Osteoblast (primary cell): ENCODE data around the gene PDZD7. TPM values are rescaled to one million over a fixed set of nuclear protein-coding genes. Genes with fewer than 3 reads are reported as not detected.

Experiments
- DNase-seq: peaks from one replicate; pipeline ENCODE4 v3.0.0; 2011; ENCODE audit warnings: low spot score, mixed read lengths; ENCODE audit not compliant: insufficient read length; ENCODE audit errors: missing footprints
- H2AFZ ChIP-seq: 2 replicates; pipeline ENCODE4 v1.6.0; 2011; ENCODE audit warnings: mild to moderate bottlenecking, low read length
- H3K27ac ChIP-seq: 2 replicates; pipeline ENCODE4 v1.5.1; 2011; ENCODE audit warnings: mild to moderate bottlenecking, low read depth, low read length, moderate library complexity
- H3K27me3 ChIP-seq: 2 replicates; pipeline ENCODE4 v1.6.0; 2012; ENCODE audit warnings: mild to moderate bottlenecking, control low read depth, inconsistent platforms, low read length, moderate library complexity; ENCODE audit not compliant: insufficient read depth
- H3K36me3 ChIP-seq: 2 replicates; pipeline ENCODE4 v1.5.1; 2011; ENCODE audit warnings: mild to moderate bottlenecking, low read length, control low read depth, moderate library complexity; ENCODE audit not compliant: insufficient read depth
- H3K4me1 ChIP-seq: 2 replicates; pipeline ENCODE4 v1.5.1; 2011; ENCODE audit warnings: mild to moderate bottlenecking, low read length, control low read depth, moderate library complexity; ENCODE audit not compliant: insufficient read depth
- H3K4me2 ChIP-seq: 2 replicates; pipeline ENCODE4 v1.6.0; 2011; ENCODE audit warnings: mild to moderate bottlenecking, low read length; ENCODE audit not compliant: insufficient read depth
- H3K4me3 ChIP-seq: fragments of 200-600 bp; sonication (generic); 3 replicates; pipeline ENCODE4 v1.5.1; 2012; ENCODE audit warnings: mild to moderate bottlenecking, low read length, inconsistent platforms; ENCODE audit not compliant: insufficient read depth
- H3K79me2 ChIP-seq: 2 replicates; pipeline ENCODE4 v1.6.0; 2012; ENCODE audit warnings: mild to moderate bottlenecking, low read length, control low read depth, inconsistent platforms; ENCODE audit not compliant: insufficient read depth
- H3K9me3 ChIP-seq: 2 replicates; pipeline ENCODE4 v1.5.1; 2011; ENCODE audit warnings: low read depth, low read length, control low read depth
- H4K20me1 ChIP-seq: 2 replicates; pipeline ENCODE4 v1.6.0; 2012; ENCODE audit warnings: mild to moderate bottlenecking, low read length, control low read depth; ENCODE audit not compliant: insufficient read depth
- total RNA-seq: library from RNA; depleted of rRNA; stranded (reverse); fragments of >200 nt; gene quantifications from 2 replicates; pipeline ENCODE4 v1.2.3, GENCODE V29; 2012
- TF ChIP-seq, protein P1 (sequence below): IDR thresholded peaks from 2 replicates; pipeline ENCODE4 v1.5.1; 2011; ENCODE audit warnings: mild to moderate bottlenecking, low read depth, low read length, moderate library complexity; ENCODE audit errors: extremely low read depth

Gene PDZD7
- total RNA-seq, 1 donor = 0.72 TPM

DNA sequence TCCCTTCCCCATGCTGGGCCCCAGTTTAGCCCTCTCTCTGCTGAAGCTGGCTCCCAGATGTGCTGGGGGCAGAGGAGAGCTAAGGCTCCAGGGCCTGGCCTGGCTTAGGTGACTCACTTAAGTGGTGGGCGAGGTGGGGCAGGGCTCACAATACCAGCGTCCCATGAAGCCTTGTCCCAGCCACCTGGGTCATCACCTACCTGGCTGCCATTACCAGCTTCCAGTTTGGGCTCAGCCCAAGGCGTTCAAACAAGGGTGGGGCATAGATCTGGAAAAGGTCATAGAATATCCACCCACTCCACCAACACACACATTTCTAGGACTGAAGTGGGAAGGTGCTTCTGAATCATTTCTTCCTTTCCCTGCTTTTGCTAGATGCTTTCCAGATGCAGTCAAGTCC lies 39.2 kb upstream of the PDZD7 start:
- Histone ChIP-seq H3K36me3 (no peaks in the 10 kb centered on the region), H2AFZ (no peak overlapping the region), H3K79me2 (no peaks in the 10 kb centered on the region), H3K4me3 (no peak overlapping the region), H3K9me3 (no peaks in the 10 kb centered on the region), H4K20me1 (no peaks in the 10 kb centered on the region), H3K27me3 (peaks cover 24% of the 10 kb centered on the region), H3K27ac (no peak overlapping the region), H3K4me2 (no peak overlapping the region), H3K4me1 (peaks cover 24% of the 10 kb centered on the region)
- DNase-seq = no peak
- TF ChIP-seq, protein P1, sequence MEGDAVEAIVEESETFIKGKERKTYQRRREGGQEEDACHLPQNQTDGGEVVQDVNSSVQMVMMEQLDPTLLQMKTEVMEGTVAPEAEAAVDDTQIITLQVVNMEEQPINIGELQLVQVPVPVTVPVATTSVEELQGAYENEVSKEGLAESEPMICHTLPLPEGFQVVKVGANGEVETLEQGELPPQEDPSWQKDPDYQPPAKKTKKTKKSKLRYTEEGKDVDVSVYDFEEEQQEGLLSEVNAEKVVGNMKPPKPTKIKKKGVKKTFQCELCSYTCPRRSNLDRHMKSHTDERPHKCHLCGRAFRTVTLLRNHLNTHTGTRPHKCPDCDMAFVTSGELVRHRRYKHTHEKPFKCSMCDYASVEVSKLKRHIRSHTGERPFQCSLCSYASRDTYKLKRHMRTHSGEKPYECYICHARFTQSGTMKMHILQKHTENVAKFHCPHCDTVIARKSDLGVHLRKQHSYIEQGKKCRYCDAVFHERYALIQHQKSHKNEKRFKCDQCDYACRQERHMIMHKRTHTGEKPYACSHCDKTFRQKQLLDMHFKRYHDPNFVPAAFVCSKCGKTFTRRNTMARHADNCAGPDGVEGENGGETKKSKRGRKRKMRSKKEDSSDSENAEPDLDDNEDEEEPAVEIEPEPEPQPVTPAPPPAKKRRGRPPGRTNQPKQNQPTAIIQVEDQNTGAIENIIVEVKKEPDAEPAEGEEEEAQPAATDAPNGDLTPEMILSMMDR = no peak

DNA sequence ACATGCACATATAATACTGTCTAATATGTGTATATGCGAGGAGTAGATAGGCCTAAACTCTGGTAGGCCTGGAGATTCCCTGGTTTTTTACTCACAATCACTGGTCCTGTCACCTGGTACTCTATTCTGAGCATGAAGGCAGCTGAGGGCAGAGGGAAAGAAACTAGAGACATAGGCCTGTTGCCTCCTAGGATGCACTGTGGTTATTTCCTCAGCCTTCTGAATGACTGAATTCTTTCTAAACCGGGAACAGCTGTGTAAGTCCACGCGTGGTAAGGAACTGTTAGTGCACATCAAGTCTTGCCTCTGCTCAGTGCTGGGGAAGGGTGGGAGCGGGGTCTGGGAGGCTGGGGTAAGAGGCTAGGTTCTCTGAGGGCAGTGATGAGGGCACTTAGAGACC lies 38.5 kb upstream of the PDZD7 start:
- TF ChIP-seq, protein P1 = no peak

DNA sequence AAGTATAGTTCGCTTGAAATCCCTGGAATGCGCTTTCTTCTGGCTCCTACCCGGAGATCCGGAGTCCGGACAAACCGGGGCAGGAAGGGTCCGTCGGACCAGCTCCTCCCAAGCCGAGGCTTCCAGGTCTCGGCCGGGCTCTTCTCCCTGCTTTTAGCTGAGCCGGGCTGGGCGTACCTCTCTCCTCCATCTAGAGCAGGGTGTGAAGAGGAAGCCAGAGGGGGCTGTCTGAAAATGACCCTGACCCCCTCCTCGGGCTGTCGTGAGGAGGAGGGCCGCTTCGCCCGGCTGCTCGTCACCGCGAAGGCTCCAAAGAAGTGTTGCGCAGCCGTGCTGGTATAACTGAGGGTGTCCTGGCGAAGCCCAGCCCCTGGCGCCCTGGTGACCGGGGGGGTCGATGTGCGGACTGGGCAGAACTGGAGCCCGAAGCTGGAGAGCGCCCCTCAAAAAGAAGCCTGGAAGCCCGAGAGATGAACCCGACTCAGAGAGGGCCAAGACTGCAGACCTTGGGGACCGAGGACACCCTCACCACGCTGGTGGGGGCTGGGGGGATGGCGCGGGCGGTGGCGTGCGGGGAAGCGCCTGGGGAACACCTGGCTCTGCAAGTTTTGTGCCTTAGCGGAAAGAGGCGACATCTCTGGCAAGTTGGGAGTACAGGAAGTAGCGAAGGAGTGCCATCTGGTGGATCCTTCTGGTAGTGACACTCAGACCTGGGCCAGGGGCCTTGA lies 36.6 kb upstream of the PDZD7 start:
- Histone ChIP-seq H3K27ac (peak overlapping the region; percentile 33), H3K4me1 (peaks cover 32% of the 10 kb centered on the region), H4K20me1 (no peaks in the 10 kb centered on the region), H2AFZ (peak overlapping the region; percentile 88), H3K4me3 (peak overlapping the region; percentile 79), H3K9me3 (no peaks in the 10 kb centered on the region), H3K27me3 (no peaks in the 10 kb centered on the region), H3K4me2 (peak overlapping the region; percentile 96), H3K36me3 (peaks cover 2% of the 10 kb centered on the region), H3K79me2 (peaks cover 3% of the 10 kb centered on the region)
- TF ChIP-seq, protein P1 = peak; percentile 83
- DNase-seq = peak; percentile 97

More for the DNA sequence above, 38.5 kb upstream of the PDZD7 start:
- Histone ChIP-seq H4K20me1 (no peaks in the 10 kb centered on the region), H3K4me3 (no peak overlapping the region), H3K27ac (no peak overlapping the region), H3K4me2 (no peak overlapping the region), H2AFZ (no peak overlapping the region), H3K27me3 (peaks cover 18% of the 10 kb centered on the region), H3K9me3 (no peaks in the 10 kb centered on the region), H3K4me1 (peaks cover 24% of the 10 kb centered on the region), H3K79me2 (no peaks in the 10 kb centered on the region), H3K36me3 (peaks cover 1% of the 10 kb centered on the region)
- DNase-seq = no peak

DNA sequence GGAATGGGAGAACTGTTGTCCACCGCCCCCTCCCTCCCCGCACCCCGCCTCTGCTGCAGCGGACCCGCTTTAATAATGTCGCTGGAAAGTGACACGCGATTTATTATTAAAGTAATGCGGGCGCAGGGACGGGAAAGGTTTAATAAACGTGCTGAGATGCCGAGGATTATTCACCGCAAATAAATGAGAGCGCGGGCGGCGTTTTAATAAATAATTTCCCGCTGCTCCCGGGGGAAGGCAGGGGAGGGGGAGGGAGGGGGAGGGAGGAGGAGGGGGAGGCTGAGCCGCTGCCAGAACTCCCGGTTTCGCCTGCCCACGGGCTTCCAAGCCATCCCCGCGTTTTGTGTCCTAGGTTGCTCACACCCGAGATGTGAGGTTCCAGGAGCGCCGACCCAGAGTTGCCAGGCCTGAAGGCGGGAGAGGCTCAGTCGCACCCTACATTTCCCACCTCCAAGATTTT lies 36.0 kb upstream of the PDZD7 start:
- peak overlapping the region; percentile 79 for H3K4me3 ChIP-seq
- TF ChIP-seq, protein P1 = no peak
- no peaks in the 10 kb centered on the region for H3K27me3 ChIP-seq
- H4K20me1 ChIP-seq = no peaks in the 10 kb centered on the region
- no peak overlapping the region for H3K27ac ChIP-seq
- H3K79me2 ChIP-seq = peaks cover 8% of the 10 kb centered on the region
- peak overlapping the region; percentile 96 for H3K4me2 ChIP-seq
- peak overlapping the region; percentile 88 for H2AFZ ChIP-seq
- H3K36me3 ChIP-seq = peaks cover 2% of the 10 kb centered on the region
- no peaks in the 10 kb centered on the region for H3K9me3 ChIP-seq
- H3K4me1 ChIP-seq = peaks cover 38% of the 10 kb centered on the region
- DNase-seq = peak; percentile 83
